Measurements from ENCODE around the gene CPED1. TPM values are rescaled to one million over a fixed set of nuclear protein-coding genes. Genes with fewer than 3 reads are reported as not detected.
A peak's percentile ranks its signal among the peaks of the same experiment; 100 is the strongest.

CPED1 gene
- total RNA-seq, 1 donor from 2014 or later, result not detected

GRCh38 chr7:121294448-121294992, 306.0 kb downstream of the CPED1 start:
- Histone ChIP-seq H3K27ac (no peak overlapping the region), H2AFZ (replicated peaks) (peak overlapping the region; percentile 9), H4K20me1 (ENCODE audit: low read depth) (no peaks in the 10 kb centered on the region), H3K36me3 (no peaks in the 10 kb centered on the region), H3K4me3 (no peak overlapping the region), H3F3A (ENCODE audit: low read depth) (no peaks in the 10 kb centered on the region), H3K79me2 (ENCODE audit: low read depth) (no peaks in the 10 kb centered on the region), H3K4me1 (no peaks in the 10 kb centered on the region), H3K9ac (no peak overlapping the region), H3K27me3 (no peaks in the 10 kb centered on the region), H3K4me2 (no peak overlapping the region), H3K9me3 (ENCODE audit: low read depth) (no peaks in the 10 kb centered on the region)
- Mint-ChIP-seq H3K4me3 (no peak overlapping the region), H3K36me3 (peaks cover 3% of the 10 kb centered on the region), H3K9me3 (peaks cover 3% of the 10 kb centered on the region), H3K27ac (no peak overlapping the region), H3K27me3 (ENCODE audit: insufficient read depth, low read depth) (no peaks in the 10 kb centered on the region), H3K4me1 (peaks cover 3% of the 10 kb centered on the region)
- no peak for TF ChIP-seq CTCF (IDR thresholded peaks at IDR 0.05)
- no peak for TF ChIP-seq EZH2 (IDR thresholded peaks at IDR 0.05)
- TF ChIP-seq EZH2phosphoT487 (IDR thresholded peaks at IDR 0.05), result no peak
- DNase-seq (ENCODE audit: low spot score), result no peak

GRCh38 chr7:121297843-121298242, 309.3 kb downstream of the CPED1 start:
- Mint-ChIP-seq H3K27me3 (ENCODE audit: insufficient read depth, low read depth) (no peaks in the 10 kb centered on the region), H3K9me3 (no peaks in the 10 kb centered on the region), H3K4me1 (peaks cover 3% of the 10 kb centered on the region), H3K36me3 (no peaks in the 10 kb centered on the region), H3K4me3 (no peak overlapping the region), H3K27ac (no peak overlapping the region)
- no peaks in the 10 kb centered on the region for H3K36me3 ChIP-seq
- no peaks in the 10 kb centered on the region for H3K27me3 ChIP-seq
- no peaks in the 10 kb centered on the region for H3K4me1 ChIP-seq
- TF ChIP-seq EZH2 (IDR thresholded peaks at IDR 0.05) (no peak), CTCF (IDR thresholded peaks at IDR 0.05) (no peak), EZH2phosphoT487 (IDR thresholded peaks at IDR 0.05) (no peak)
- H2AFZ ChIP-seq (replicated peaks), result no peak overlapping the region
- H3K27ac ChIP-seq, result no peak overlapping the region
- H3K9me3 ChIP-seq (ENCODE audit: low read depth), result no peaks in the 10 kb centered on the region
- no peak overlapping the region for H3K4me2 ChIP-seq
- no peak overlapping the region for H3K4me3 ChIP-seq
- H3F3A ChIP-seq (ENCODE audit: low read depth), result no peaks in the 10 kb centered on the region
- no peaks in the 10 kb centered on the region for H3K79me2 ChIP-seq (ENCODE audit: low read depth)
- no peak overlapping the region for H3K9ac ChIP-seq
- H4K20me1 ChIP-seq (ENCODE audit: low read depth), result no peaks in the 10 kb centered on the region
- DNase-seq (ENCODE audit: low spot score), result no peak

GRCh38 chr7:121298831-121299239, 310.3 kb downstream of the CPED1 start:
- Mint-ChIP-seq H3K27me3 (ENCODE audit: insufficient read depth, low read depth) (no peaks in the 10 kb centered on the region), H3K9me3 (no peaks in the 10 kb centered on the region), H3K4me3 (no peak overlapping the region), H3K4me1 (peaks cover 3% of the 10 kb centered on the region), H3K27ac (no peak overlapping the region), H3K36me3 (no peaks in the 10 kb centered on the region)
- H3K27ac ChIP-seq, result no peak overlapping the region
- H3F3A ChIP-seq (ENCODE audit: low read depth), result no peaks in the 10 kb centered on the region
- TF ChIP-seq EZH2 (IDR thresholded peaks at IDR 0.05), result no peak
- TF ChIP-seq EZH2phosphoT487 (IDR thresholded peaks at IDR 0.05), result no peak
- no peak for TF ChIP-seq CTCF (IDR thresholded peaks at IDR 0.05)
- no peaks in the 10 kb centered on the region for H3K79me2 ChIP-seq (ENCODE audit: low read depth)
- no peak overlapping the region for H3K9ac ChIP-seq
- H2AFZ ChIP-seq (replicated peaks), result no peak overlapping the region
- no peaks in the 10 kb centered on the region for H4K20me1 ChIP-seq (ENCODE audit: low read depth)
- H3K4me2 ChIP-seq, result no peak overlapping the region
- no peaks in the 10 kb centered on the region for H3K4me1 ChIP-seq
- no peaks in the 10 kb centered on the region for H3K9me3 ChIP-seq (ENCODE audit: low read depth)
- H3K36me3 ChIP-seq, result no peaks in the 10 kb centered on the region
- no peak overlapping the region for H3K4me3 ChIP-seq
- no peaks in the 10 kb centered on the region for H3K27me3 ChIP-seq
- DNase-seq (ENCODE audit: low spot score), result no peak
